NT2/D1 (cell line): Measurements from ENCODE around the gene GTPBP8.

ENCODE experiments used
- DNase-seq: peaks from one replicate; pipeline ENCODE4 v3.0.0-alpha.2; 2011; ENCODE audit warnings: low read depth, low spot score
- H3K27me3 ChIP-seq: 2 replicates; pipeline ENCODE4 v1.6.0; 2011; ENCODE audit warnings: mild to moderate bottlenecking; ENCODE audit not compliant: insufficient read length, insufficient read depth
- H3K36me3 ChIP-seq: 2 replicates; pipeline ENCODE4 v1.6.1; 2011; ENCODE audit warnings: mild to moderate bottlenecking, low read length, mixed read lengths; ENCODE audit not compliant: insufficient read depth, insufficient read length
- H3K4me1 ChIP-seq: 2 replicates; pipeline ENCODE4 v1.5.1; 2011; ENCODE audit not compliant: insufficient read depth, insufficient read length
- H3K4me3 ChIP-seq: 2 replicates; pipeline ENCODE4 v1.5.1; 2011; ENCODE audit warnings: low read depth; ENCODE audit not compliant: insufficient read length
- H3K9ac ChIP-seq: 2 replicates; pipeline ENCODE4 v1.6.0; 2011; ENCODE audit warnings: low read depth; ENCODE audit not compliant: insufficient read length
- H3K9me3 ChIP-seq: 2 replicates; pipeline ENCODE4 v1.5.1; 2011; ENCODE audit warnings: mild to moderate bottlenecking, low read length; ENCODE audit not compliant: insufficient read depth
- SUZ12 ChIP-seq: IDR thresholded peaks from 2 replicates; pipeline ENCODE4 v1.6.1; 2011; ENCODE audit not compliant: insufficient read length, insufficient read depth; ENCODE audit errors: extremely low read depth
- YY1 ChIP-seq: IDR thresholded peaks from 2 replicates; pipeline ENCODE4 v1.6.1; 2011; ENCODE audit not compliant: insufficient read length, insufficient read depth
- ZNF274 ChIP-seq: IDR thresholded peaks from 2 replicates; pipeline ENCODE4 v1.6.1; 2011; ENCODE audit warnings: mild to moderate bottlenecking, low read depth, low read length

The GTPBP8 gene

DNA sequence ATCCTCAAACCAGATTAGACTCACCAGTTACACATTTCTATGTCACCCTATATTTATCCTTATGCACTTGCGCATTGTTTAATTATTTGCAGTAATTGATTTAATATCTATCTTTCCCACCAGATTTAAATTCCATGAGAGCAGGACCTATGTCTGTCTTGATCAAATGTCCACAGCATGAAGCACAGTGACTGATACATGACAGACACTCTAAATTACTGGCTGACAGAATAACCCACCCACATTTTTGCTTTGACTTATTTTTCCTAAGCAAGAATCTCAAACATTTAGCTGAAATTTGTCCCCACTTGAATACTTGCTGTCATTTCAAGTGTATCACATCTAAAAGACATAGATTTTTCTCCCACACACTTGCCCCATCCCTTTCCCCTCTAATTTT is 23.4 kb upstream of the GTPBP8 start:
- H3K4me1 ChIP-seq = no peaks in the 10 kb centered on the region
- DNase-seq = no peak
- no peaks in the 10 kb centered on the region for H3K36me3 ChIP-seq
- no peaks in the 10 kb centered on the region for H3K27me3 ChIP-seq
- H3K9ac ChIP-seq = no peak overlapping the region
- H3K9me3 ChIP-seq = peaks cover 21% of the 10 kb centered on the region; the same call in 1 of the 2 replicates
- H3K4me3 ChIP-seq = no peak overlapping the region
- TF ChIP-seq ZNF274 (no peak), SUZ12 (no peak), YY1 (no peak)

DNA sequence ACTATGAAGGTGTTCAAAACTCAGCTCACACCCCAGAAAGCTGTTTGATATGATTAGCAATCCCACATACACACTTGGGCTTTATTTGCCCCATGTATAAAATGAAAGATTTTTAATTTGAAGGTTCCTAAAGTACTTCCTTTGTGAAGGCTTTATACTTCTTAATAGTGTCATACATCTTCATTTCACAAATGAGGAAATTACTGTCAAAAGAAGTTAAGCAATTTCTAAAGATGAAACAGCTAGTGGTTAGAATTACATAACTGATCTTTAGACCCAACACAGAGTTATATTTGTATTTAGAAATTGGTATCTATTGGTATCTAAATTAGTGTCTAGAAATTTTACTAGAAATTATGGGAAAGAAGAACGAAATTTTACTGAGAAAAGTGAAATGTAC is 23.0 kb upstream of the GTPBP8 start:
- peaks cover 17% of the 10 kb centered on the region; the same call in 1 of the 2 replicates for H3K9me3 ChIP-seq
- TF ChIP-seq YY1 (no peak), ZNF274 (no peak), SUZ12 (no peak)
- no peaks in the 10 kb centered on the region for H3K36me3 ChIP-seq
- H3K9ac ChIP-seq = no peak overlapping the region
- no peaks in the 10 kb centered on the region for H3K4me1 ChIP-seq
- no peak for DNase-seq
- H3K27me3 ChIP-seq = no peaks in the 10 kb centered on the region
- no peak overlapping the region for H3K4me3 ChIP-seq

GRCh38 chr3:112972158-112972557 is 18.6 kb upstream of the GTPBP8 start:
- Histone ChIP-seq H3K27me3 (no peaks in the 10 kb centered on the region), H3K4me1 (no peaks in the 10 kb centered on the region), H3K36me3 (no peaks in the 10 kb centered on the region), H3K9ac (no peak overlapping the region), H3K4me3 (no peak overlapping the region), H3K9me3 (no peaks in the 10 kb centered on the region)
- no peak for DNase-seq
- TF ChIP-seq ZNF274 (no peak), SUZ12 (no peak), YY1 (no peak)

DNA sequence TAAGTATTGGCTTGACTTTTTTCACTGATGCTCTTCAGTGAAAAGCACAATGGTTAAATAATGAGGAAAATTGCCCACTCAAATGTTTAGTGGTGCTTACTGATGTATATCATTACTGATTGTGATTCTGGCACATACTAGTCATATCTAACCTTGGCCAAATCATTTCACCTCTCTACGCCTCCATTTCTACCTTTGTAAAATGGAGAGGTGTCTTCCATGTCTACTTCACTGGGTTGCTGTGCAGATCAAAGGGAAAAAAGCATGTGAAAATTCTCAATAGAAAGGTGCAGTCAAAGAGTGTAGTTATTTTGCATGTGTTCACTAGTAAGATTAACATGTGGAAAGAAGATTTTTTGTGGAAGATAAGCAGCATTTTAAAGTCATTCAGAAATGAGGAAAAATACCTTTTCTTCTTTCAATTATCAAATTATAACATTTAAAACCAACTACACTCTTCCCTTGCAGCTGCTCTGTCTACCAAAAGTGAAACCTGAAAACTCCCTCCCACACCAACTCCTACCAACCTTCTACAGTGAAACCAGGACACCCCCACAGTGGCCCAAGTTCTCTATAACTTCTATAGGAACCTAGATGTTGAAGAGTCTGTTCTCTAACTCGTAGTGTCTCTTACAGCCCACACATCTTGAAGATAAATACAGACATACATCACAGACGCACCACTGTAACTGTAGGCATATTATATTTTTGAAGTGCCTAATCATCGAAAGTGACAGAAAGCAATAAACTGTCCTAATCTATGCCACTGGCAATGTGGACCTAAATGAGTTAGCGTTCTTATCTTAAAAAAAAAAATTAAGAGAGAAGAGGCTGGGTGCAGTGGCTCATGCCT is 17.2 kb upstream of the GTPBP8 start:
- H3K27me3 ChIP-seq = no peaks in the 10 kb centered on the region
- no peak overlapping the region for H3K9ac ChIP-seq
- H3K4me1 ChIP-seq = no peaks in the 10 kb centered on the region
- H3K4me3 ChIP-seq = no peak overlapping the region
- H3K9me3 ChIP-seq = no peaks in the 10 kb centered on the region
- no peak for TF ChIP-seq YY1
- no peak for TF ChIP-seq ZNF274
- no peak for TF ChIP-seq SUZ12
- no peaks in the 10 kb centered on the region for H3K36me3 ChIP-seq
- no peak for DNase-seq

DNA sequence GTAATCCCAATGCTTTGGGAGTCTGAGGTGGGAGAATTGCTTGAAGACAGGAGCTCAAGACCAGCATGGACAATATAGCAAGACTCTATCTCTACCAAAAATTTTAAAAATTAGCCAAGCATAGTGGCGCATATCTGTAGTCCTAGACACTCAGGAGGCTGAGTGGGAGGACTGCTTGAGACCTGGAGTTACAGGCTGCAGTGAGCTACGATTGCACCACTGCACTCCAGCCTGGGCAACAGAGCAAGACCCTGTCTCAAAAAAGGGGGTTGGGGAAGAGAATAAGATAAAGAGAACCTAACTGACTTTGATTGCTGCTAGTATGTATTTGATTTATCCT is 16.6 kb upstream of the GTPBP8 start:
- Histone ChIP-seq H3K4me3 (no peak overlapping the region), H3K9ac (no peak overlapping the region), H3K9me3 (no peaks in the 10 kb centered on the region), H3K4me1 (no peaks in the 10 kb centered on the region), H3K36me3 (no peaks in the 10 kb centered on the region), H3K27me3 (no peaks in the 10 kb centered on the region)
- no peak for DNase-seq
- TF ChIP-seq YY1 (no peak), ZNF274 (no peak), SUZ12 (no peak)

- TF ChIP-seq ZNF274 = no peak
- H3K4me1 ChIP-seq = no peaks in the 10 kb centered on the region
- no peak within 1 kb of the TSS for H3K4me3 ChIP-seq
- H3K36me3 ChIP-seq = no peaks in the 10 kb centered on the region
- H3K9me3 ChIP-seq = no peaks in the 10 kb centered on the region
- no peak within 1 kb of the TSS for H3K9ac ChIP-seq
- DNase-seq = no peak
- no peaks in the 10 kb centered on the region for H3K27me3 ChIP-seq
Measured at GRCh38 chr3:112974894-112975293, 15.9 kb upstream of the GTPBP8 start, which contains the start of gene CD200R1. TSS of gene CD200R1 (minus strand) at chr3:112975103. CDS start at chr3:112974857, 246 bp downstream.

DNA sequence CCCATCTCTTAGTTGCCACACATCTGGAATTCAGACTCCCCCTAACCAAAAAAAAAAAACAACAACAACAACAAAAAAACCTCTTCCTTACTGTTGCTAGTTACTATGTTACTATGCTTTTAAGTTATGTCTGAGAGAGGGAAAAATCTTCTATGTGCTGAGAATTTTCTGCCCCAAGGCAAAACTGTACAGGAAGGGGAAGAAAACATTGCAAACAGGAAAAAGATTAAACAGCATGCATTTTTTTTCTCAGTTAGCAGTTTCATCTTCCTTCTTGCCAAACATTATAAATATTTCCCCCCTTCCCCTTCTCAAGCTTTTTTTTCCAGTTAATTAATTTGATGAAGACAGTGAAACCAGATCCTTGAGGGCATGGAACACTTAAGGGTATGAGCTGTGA is 14.8 kb upstream of the GTPBP8 start:
- Histone ChIP-seq H3K4me1 (no peaks in the 10 kb centered on the region), H3K36me3 (no peaks in the 10 kb centered on the region), H3K9me3 (no peaks in the 10 kb centered on the region), H3K9ac (no peak overlapping the region), H3K27me3 (no peaks in the 10 kb centered on the region), H3K4me3 (no peak overlapping the region)
- TF ChIP-seq YY1 (no peak), SUZ12 (no peak), ZNF274 (no peak)
- DNase-seq = no peak

- H3K4me3 ChIP-seq = no peak overlapping the region
- TF ChIP-seq YY1 (no peak), ZNF274 (no peak), SUZ12 (no peak)
- no peak for DNase-seq
- no peaks in the 10 kb centered on the region for H3K4me1 ChIP-seq
- no peak overlapping the region for H3K9ac ChIP-seq
- H3K27me3 ChIP-seq = no peaks in the 10 kb centered on the region
- no peaks in the 10 kb centered on the region for H3K9me3 ChIP-seq
- no peaks in the 10 kb centered on the region for H3K36me3 ChIP-seq
Measured at GRCh38 chr3:112976953-112977352, 13.8 kb upstream of the GTPBP8 start.
